C1 segment of cervical spinal cord (tissue), 14 donors: ENCODE measurements around the gene CTNNA1.

Source experiments
- DNase-seq, 14 donors: peaks; one replicate each; lab custom pipeline; 2025; lab: John Stamatoyannopoulos, UW

The CTNNA1 gene

GRCh38 chr5:138849882-138850281 lies 96.7 kb downstream of the CTNNA1 start:
- DNase-seq, result no peak

GRCh38 chr5:138850865-138851435 lies 97.7 kb downstream of the CTNNA1 start:
- DNase-seq, result no peak

DNA sequence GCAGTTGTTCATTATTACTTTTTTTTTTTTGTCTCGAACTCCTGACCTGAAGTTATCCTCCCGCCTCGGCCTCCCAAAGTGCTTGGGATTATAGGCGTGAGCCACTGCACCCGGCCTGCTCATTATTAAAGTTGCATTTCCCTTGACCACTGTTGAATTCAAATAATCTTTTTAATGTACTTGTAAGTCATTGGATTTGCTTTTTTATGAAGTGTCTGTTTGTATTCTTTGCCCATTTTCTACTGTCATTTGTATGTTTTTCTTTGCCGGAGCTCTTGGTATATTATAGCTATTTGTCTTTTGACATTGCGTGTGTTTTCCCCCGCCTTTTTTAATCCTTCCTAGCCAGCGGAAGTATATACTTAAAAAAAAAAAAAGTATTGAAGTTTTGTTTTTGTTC lies 99.9 kb downstream of the CTNNA1 start:
- no peak for DNase-seq

- no peak for DNase-seq
These were observed 113.8 kb downstream of the CTNNA1 start for GRCh38 chr5:138867011-138867410.

- DNase-seq, result no peak
These were observed 115.8 kb downstream of the CTNNA1 start for GRCh38 chr5:138869038-138869437.

- peak in 1 of 14 donors; percentile 68 for DNase-seq
These were observed 116.7 kb downstream of the CTNNA1 start for GRCh38 chr5:138869763-138870500.

- peak in 4 of 14 donors; percentile 7 to 81 (median 28) for DNase-seq
These were observed 117.4 kb downstream of the CTNNA1 start for GRCh38 chr5:138870611-138871010.

- peak in 4 of 14 donors; percentile 13 to 69 (median 42) for DNase-seq
These were observed 119.7 kb downstream of the CTNNA1 start for GRCh38 chr5:138872841-138873465.

DNA sequence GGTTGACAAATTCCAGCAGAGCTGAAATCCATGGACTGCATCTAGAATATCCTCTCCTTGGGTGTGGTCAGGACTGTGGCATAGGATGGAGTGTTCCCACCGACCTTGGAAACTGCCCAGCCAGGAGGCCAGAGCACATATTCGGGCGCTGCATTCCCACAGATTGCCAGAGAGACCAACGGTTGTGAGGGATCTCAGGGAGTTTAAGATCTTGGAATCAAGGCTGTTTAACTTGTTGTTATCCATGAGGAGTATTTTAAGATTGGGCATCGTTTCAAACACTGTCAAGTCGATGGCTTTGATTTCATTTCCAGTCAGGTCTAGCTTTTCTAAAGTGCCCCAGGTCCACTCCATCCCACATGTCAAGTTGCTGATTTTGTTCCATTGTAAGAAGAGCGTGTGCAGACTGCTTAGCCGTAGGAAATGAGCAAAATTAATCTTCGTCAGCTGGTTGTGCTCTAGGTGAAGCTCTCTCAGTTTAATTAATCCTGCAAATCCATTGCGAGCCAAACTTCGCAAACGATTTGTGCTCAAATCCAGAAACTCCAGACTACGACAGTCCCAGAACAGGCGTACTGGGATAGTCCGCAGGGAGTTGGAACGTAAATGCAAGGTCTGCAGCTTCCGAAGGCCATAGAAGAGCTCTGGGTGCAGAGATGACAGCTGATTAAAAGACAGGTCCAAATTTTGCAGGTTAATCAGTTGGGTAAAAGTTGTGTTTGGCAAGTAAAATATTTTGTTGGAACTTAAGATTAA lies 120.4 kb downstream of the CTNNA1 start:
- peak in 6 of 14 donors; percentile 14 to 77 (median 38) for DNase-seq

DNA sequence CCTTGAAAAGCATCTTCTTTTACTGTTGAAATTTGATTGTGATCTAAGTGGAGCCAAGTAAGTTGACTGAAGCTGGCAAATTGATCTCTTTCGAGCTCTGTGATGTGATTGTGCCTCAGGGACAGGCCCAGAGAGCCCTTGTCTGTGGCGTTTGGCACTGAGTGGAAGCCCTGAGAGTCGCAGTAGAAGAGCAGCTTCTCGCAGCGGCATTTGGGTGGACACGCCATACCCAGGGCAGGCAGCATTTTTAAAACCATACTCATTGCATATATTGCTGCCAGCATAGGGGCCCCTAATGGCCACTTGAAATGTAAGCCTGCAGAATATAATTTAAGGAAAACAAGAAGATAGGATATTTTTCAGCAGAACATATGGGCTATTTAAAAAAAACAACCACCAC lies 121.0 kb downstream of the CTNNA1 start:
- peak in 9 of 14 donors; percentile 12 to 77 (median 32) for DNase-seq

DNA sequence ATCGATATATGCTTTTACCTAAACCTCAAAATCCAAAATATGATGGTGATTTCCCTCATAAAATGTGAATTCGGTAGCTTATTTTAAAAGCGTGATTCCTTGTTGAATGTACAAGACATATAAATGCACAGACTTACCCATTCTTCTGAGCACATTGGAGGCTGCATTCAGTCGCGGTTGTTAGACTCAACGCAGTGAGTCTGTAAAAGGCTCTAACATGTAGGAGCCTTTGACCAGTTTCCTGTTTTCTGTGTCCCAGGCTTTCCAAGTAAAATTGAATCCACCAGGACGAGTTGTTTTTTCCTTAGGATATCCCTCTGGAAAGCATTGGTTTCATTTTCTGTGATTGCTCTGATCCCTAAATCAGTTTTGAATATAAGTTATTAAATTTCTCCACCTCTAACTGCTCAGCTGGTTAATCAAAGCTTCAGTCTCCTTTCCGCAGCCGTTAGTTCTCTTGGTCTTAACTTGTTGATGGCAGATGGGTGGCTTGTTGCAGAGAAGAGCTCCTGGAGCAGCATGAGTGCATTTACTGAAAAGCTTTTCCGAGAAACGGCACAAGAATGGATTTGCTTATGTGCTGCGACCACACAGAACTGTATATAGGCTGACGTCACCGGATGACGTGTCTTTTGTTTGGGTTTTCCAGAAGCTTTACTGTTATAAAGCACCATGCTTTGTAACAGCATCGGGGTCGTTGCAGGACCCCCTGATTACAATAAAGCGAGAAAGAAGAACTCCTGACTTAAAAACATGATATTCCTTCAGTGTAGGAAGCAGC lies 121.7 kb downstream of the CTNNA1 start, which contains the start of gene LRRTM2:
LRRTM2 (minus strand) TSS at position 565 of the 781 bp plus-strand sequence; CDS start at position 141, 424 bp downstream.
- peak in 11 of 14 donors; percentile 25 to 89 (median 44) for DNase-seq

DNA sequence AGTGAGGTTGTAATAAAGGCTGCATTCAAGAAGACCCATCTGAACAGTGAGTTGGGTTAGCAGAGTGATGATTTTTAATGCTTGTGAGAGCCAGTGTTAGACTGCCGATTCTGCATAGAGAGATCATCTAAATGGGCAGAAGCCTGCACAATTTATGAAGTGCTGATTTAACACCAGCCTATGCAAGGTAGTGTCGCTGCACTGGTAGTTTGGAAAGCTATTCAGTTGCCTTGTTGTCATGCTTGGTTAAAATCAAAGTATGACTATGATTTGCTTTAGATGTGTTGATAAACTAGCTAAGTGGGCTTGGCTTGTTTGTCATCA lies 122.3 kb downstream of the CTNNA1 start:
- no peak for DNase-seq

DNA sequence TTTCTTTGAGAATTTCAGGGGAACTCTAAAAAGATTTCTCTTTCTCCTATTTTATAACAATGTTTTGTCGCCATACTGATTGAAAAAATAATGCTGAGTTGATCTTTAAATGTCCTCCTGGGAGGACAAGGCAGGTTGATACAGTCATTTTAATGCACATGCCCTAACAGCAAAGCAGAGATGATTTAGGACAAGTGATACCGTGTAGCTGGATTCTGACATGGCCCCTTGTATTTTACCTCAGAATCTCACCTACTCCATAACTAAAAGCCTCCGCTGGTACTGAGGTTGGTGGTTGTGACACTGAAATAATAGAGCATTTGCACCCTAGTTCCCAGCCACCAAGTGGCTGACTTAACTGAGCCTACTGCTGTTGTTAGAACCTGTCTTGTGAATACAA lies 122.7 kb downstream of the CTNNA1 start:
- peak in 1 of 14 donors; percentile 67 for DNase-seq

DNA sequence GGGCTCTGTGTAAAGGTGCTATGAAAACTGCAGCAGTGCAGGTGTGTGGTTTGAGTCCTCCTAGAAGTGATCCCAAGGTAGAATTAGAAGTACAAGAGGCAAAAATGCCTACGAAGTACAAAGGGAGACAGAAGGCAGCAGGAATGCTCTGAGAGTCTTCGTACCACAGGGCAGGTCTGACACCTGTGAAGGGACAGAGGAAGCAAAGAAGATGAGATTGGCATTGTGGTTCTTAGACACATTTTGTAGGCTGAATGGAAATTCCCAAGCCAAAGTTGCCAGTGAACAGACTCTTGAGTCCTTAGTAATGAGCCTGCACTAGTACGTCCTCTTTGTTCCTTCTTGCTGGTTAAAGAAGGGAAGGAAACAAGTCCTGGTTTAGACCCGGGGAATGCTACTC lies 123.6 kb downstream of the CTNNA1 start:
- no peak for DNase-seq

DNA sequence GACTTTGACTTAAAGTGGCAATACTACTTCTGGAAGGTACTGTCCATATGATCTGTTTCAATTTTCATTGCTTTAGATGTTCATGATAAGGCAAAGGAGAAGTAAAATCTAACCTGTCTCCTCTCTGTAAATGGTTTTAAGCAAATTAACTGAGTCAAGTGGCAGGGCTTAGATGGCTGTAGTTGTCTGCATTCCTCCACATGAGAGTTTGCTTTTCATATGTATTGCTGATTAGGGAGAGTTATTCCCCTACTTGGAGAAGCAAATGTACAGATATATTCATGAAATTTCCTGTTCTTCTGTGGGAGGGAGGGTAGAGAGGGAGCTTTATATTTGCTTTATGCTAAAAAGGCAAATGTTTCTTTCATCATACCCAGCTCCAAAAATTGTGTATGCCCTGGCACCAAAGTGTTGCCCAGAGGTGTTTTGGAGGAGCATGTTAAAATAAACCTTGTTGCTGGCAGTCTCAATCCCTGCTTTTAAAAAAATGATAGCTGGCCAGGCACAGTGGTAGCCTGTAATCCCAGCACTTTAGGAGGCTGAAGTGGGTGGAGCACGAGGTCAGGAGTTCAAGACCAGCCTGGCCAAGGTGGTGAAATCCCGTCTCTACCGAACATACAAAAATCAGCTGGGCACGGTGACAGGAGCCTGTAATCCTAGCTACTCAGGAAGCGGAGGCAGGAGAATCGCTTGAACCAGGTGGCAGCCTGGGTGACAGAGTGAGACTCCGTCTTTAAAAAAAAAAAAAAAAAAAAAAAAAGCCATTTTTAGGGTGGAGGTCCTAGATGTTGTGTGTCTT lies 125.4 kb downstream of the CTNNA1 start:
- DNase-seq, result no peak

GRCh38 chr5:138883211-138883610 lies 130.0 kb downstream of the CTNNA1 start:
- DNase-seq, result no peak

DNA sequence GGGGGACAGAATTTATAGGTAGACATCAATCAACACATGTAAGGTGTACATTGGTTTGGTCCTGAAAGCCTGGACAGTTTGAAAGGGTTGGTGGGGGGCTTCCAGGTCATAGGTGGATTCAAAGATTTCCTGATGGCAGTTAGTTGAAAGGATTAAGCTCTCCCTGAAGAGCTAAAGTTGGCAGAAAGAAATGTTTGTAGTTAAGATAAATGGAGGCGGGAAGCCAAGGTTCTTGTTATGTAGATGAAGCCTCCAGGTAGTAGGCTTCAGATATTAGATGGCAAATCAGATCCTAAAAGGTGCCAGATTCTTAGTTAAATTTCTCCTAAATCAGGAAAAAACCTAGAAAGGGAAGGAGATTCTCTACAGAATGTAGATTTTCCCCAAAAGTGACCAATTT lies 130.9 kb downstream of the CTNNA1 start:
- no peak for DNase-seq

DNA sequence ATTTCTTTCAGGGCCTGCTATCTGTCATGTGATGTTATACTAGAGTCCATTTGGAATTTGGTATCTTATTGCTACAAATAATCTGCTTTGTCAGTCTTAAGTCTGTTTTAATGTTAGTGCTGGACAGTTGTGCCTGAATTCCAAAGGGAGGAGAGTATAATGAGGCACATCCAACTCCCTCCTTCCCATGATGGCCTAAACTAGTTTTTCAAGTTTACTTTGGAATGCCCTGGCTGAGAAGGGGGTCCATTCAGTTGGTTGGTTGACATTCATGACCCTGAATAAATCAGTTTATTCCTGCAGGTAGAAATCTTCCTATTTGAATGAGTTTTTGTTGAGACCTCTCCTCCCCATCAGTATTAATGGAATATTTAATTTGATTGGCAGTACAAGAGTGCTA lies 131.3 kb downstream of the CTNNA1 start:
- DNase-seq, result no peak

DNA sequence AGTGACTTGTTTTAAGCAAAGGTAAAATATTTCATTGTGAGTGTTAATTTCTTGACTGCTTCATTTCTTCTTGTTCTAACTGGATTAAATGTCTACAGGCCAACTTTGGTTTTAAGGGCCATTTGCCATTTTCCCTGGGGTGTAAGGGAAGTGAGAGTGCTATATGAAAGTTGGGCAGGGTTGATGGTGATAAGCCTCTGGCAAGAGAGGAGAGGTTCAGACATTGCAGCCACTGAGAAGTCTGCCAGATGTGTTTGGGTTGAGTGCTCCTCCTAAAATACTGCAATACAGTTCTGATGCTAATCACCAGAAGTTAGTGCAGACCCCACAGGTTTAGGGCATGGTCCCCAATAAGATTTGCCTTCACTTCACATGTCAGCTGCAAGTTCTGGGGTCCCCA lies 136.8 kb downstream of the CTNNA1 start:
- no peak for DNase-seq

GRCh38 chr5:138890644-138891043 lies 137.4 kb downstream of the CTNNA1 start:
- no peak for DNase-seq
